Measurements from ENCODE around the gene SIX5.

Gene SIX5

DNA sequence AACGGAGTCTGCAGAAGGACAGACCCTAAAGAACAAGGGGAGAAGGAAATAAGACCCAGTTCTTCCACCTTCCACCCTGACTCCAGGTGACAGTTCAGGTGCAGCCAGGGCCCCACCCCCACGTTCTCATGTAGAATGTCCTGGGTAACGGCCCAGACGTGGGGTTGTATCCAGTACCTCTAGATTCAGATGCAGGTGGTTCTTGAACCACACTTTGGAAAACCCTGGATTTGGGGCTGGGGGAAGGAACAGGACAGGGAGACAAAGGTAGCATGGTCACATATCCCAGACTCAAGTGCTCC, 11.0 kb upstream of the SIX5 start:
- no peak for TF ChIP-seq CTCF (IDR thresholded peaks at IDR 0.05)
- Histone ChIP-seq H3K4me3 (peak overlapping the region; percentile 69), H3K27ac (peak overlapping the region; percentile 92 to 97)
- no peak for DNase-seq (ENCODE audit: low spot score)

GRCh38 chr19:45779231-45780145, 10.4 kb upstream of the SIX5 start:
- H3K4me3 ChIP-seq = peak overlapping the region; percentile 69
- H3K27ac ChIP-seq = peak overlapping the region; percentile 92 to 97
- no peak for TF ChIP-seq CTCF (IDR thresholded peaks at IDR 0.05)
- no peak for DNase-seq (ENCODE audit: low spot score)

DNA sequence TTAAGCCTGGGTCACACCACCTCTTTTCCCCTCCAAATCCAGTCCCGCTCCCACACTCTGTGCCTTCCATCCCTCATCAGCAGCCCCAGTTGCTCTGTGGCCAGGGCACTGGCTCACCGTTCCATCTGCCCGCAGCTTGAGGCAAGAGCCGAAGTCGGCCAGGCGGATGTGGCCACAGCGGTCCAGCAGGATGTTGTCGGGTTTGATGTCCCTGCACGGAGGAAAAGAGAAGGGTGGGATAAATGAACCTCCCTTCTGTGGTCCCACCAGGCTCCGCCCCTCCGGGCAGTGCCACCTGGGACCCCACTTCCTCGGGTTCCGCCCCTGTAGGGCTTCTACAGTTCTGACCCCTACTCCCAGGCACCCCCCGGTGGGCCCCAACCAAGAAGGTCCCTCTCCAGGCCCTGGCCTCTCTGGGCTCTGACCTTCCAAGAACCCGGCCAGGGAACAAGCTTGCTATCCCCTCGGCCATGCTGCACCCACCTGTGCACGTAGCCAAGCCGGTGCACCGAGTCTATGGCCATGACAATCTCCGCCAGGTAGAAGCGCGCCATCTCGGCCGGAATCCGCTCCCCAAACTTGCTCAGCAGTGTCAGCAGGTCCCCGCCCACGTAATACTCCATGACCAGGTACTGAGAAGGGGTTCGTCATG, 9.1 kb upstream of the SIX5 start:
- TF ChIP-seq CTCF (IDR thresholded peaks at IDR 0.05) = no peak
- H3K4me3 ChIP-seq = no peak overlapping the region
- no peak for DNase-seq (ENCODE audit: low spot score)
- H3K27ac ChIP-seq = peak overlapping the region in 1 of 2 donors; percentile 40

DNA sequence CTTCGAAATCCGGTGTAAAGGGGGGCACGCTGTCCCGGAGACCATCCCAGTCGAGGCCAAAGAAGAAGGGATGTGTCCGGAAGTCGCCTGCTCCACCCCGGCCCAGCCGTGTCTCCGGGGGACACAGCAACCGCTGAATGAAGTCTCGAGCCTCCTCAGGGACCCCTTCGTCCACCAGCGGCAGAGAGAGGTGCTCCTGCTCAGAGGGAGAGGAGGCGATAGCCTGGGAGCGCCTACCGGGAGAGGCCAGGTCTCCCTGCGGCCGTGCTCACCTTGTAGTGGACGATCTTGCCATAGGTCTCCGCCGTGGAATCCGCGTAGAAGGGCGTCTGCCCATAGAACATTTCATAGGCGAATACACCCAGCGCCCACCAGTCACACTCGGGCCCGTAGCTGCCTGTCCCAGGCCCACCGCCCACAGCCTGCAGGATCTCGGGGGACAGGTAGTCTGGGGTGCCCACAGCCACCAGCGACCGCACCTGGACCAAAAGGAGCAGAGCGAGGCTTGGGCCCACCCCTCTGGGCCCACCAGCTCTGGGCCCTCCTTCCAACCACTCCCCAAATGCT, 8.4 kb upstream of the SIX5 start:
- no peak overlapping the region for H3K4me3 ChIP-seq
- peak overlapping the region in 1 of 2 donors; percentile 40 for H3K27ac ChIP-seq
- TF ChIP-seq CTCF (IDR thresholded peaks at IDR 0.05) = no peak
- no peak for DNase-seq (ENCODE audit: low spot score)

DNA sequence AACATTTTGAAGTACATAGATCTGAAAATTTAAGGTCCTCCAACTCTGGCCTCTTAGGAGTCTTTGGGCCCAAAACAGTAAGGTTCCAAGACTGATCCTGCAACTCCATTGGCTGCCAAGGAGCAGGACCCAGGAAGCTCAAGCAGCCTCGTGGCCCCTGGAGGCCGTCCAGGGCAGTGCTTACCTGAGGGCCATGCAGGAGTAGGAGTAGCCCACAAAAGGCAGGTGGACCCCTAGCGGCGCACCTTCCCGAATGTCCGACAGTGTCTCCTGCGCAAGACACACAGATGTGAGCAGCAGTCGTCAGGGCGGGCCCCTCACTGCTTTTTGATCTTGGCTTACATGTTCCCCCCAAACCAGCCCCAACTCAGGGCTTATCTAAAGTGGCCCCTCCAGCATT, 5.7 kb upstream of the SIX5 start:
- Histone ChIP-seq H3K4me3 (no peak overlapping the region), H3K27ac (no peak overlapping the region)
- TF ChIP-seq CTCF (IDR thresholded peaks at IDR 0.05) = no peak
- DNase-seq (ENCODE audit: low spot score) = no peak

DNA sequence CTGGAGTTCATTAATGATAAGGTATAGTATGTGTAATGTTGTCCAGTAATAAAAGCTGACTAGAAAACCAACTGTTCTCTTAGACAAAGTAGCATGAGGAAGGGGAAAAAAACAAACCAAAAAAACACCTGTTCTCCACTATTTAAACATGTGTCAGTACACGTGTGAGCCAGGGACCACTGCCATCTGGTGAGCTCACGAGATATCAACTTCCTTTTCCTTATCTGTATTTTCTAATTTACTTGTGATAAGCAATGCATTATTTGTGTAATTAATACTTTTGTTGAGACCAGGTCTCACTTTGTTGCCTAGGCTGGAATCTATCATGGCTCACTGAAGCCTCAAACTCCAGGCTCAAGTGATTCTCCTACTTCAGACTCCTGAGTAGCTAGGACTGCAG, 4.3 kb upstream of the SIX5 start:
- TF ChIP-seq CTCF (IDR thresholded peaks at IDR 0.05) = no peak
- DNase-seq (ENCODE audit: low spot score) = no peak
- Histone ChIP-seq H3K27ac (peak overlapping the region in 1 of 2 donors; percentile 17), H3K4me3 (no peak overlapping the region)
